GM23338 (cell line): ENCODE measurements around the gene ADAT3. TPM values are rescaled to one million over a fixed set of nuclear protein-coding genes. Genes with fewer than 3 reads are reported as not detected.
"Not testable (repeated sequence)": the region's sequence is repeated elsewhere in the genome, so short reads cannot be mapped to it uniquely, and the experiment has no call there.

Source experiments
- ATAC-seq: fragments of 200-7000 bp; cut with Tn5 transposase; 3 replicates; pipeline ENCODE4 v1.9.1; 2020
- DNase-seq: peaks from one replicate; pipeline ENCODE4 v3.0.0-alpha.2; 2015; ENCODE audit warnings: low spot score
- H2AFZ ChIP-seq: fragments of 200-600 bp; sonication (generic); 2 replicates; pipeline ENCODE4 v1.8.0; 2016; ENCODE audit warnings: antibody characterized with exemption, mild to moderate bottlenecking, moderate library complexity
- H3F3A ChIP-seq: fragments of 200-600 bp; sonication (generic); replicated peaks from 2 replicates; pipeline ENCODE4 v1.8.0; 2017; ENCODE audit warnings: antibody characterized with exemption, mixed run types, low read depth
- H3K27ac ChIP-seq: fragments of 200-600 bp; sonication (generic); 2 replicates; pipeline ENCODE4 v1.6.1; 2016; ENCODE audit warnings: low read depth
- H3K27me3 ChIP-seq: fragments of 200-600 bp; sonication (generic); 2 replicates; pipeline ENCODE4 v1.8.0; 2016; ENCODE audit warnings: mild to moderate bottlenecking, mixed run types, moderate library complexity; ENCODE audit not compliant: insufficient read depth
- H3K36me3 ChIP-seq: fragments of 200-600 bp; sonication (generic); 2 replicates; pipeline ENCODE4 v1.8.0; 2016; ENCODE audit warnings: mild to moderate bottlenecking; ENCODE audit not compliant: insufficient read depth
- H3K4me1 ChIP-seq: fragments of 200-600 bp; sonication (generic); 2 replicates; pipeline ENCODE4 v1.8.0; 2016; ENCODE audit warnings: mild to moderate bottlenecking, moderate library complexity; ENCODE audit not compliant: insufficient read depth
- H3K4me2 ChIP-seq: fragments of 200-600 bp; sonication (generic); 2 replicates; pipeline ENCODE4 v1.7.1; 2017; ENCODE audit warnings: mixed run types
- H3K4me3 ChIP-seq: fragments of 200-600 bp; sonication (generic); 2 replicates; pipeline ENCODE4 v1.6.1; 2016; ENCODE audit warnings: mixed run types
- H3K79me2 ChIP-seq: fragments of 200-600 bp; sonication (generic); replicated peaks from 2 replicates; pipeline ENCODE4 v1.8.0; 2017; ENCODE audit warnings: mild to moderate bottlenecking; ENCODE audit not compliant: insufficient read depth
- H3K9me2 ChIP-seq: fragments of 200-600 bp; sonication (generic); 2 replicates; pipeline ENCODE4 v1.8.0; 2017; ENCODE audit not compliant: insufficient read depth
- H4K20me1 ChIP-seq: fragments of 200-600 bp; sonication (generic); replicated peaks from 2 replicates; pipeline ENCODE4 v1.8.0; 2017; ENCODE audit warnings: mild to moderate bottlenecking; ENCODE audit not compliant: insufficient read depth
- H3K27ac Mint-ChIP-seq: 2 replicates; pipeline ENCODE4 v1.8.0; 2020; ENCODE audit warnings: inconsistent platforms, mild to moderate bottlenecking, moderate library complexity, mixed read lengths
- H3K27me3 Mint-ChIP-seq: 3 replicates; pipeline ENCODE4 v1.8.0; 2022; ENCODE audit warnings: low read depth, mild to moderate bottlenecking, moderate library complexity, mixed read lengths, inconsistent platforms; ENCODE audit not compliant: insufficient read depth, poor library complexity
- H3K36me3 Mint-ChIP-seq: 3 replicates; pipeline ENCODE4 v1.8.0; 2021; ENCODE audit warnings: low read depth, mild to moderate bottlenecking, inconsistent platforms, moderate library complexity, mixed read lengths
- H3K4me1 Mint-ChIP-seq: 3 replicates; pipeline ENCODE4 v1.8.0; 2020; ENCODE audit warnings: mild to moderate bottlenecking, inconsistent platforms, mixed read lengths
- H3K4me3 Mint-ChIP-seq: 3 replicates; pipeline ENCODE4 v1.8.0; 2021; ENCODE audit warnings: moderate library complexity, mild to moderate bottlenecking, inconsistent platforms, mixed read lengths
- H3K9me3 Mint-ChIP-seq: 3 replicates; pipeline ENCODE4 v1.8.0; 2020; ENCODE audit warnings: moderate library complexity, mild to moderate bottlenecking, inconsistent platforms, mixed read lengths
- CREB1 ChIP-seq: fragments of 250-450 bp; sonication (Bioruptor Pico); IDR thresholded peaks from 2 replicates; pipeline ENCODE4 v1.5.0; 2020; ENCODE audit warnings: low read depth, mild to moderate bottlenecking, moderate library complexity
- EZH2 ChIP-seq: fragments of 200-600 bp; sonication (generic); IDR thresholded peaks from one replicate; pipeline ENCODE4 v1.8.0; 2017; ENCODE audit warnings: antibody characterized with exemption, mild to moderate bottlenecking, low read depth; ENCODE audit not compliant: unreplicated experiment
- EZH2phosphoT487 ChIP-seq: fragments of 200-600 bp; sonication (generic); IDR thresholded peaks from one replicate; pipeline ENCODE4 v1.8.1; 2018; ENCODE audit warnings: antibody characterized with exemption; ENCODE audit not compliant: unreplicated experiment
- JUNB ChIP-seq: IDR thresholded peaks from one replicate; pipeline ENCODE4 v1.6.1; 2016; ENCODE audit warnings: antibody characterized with exemption; ENCODE audit not compliant: unreplicated experiment
- NANOG ChIP-seq: IDR thresholded peaks from 2 replicates; pipeline ENCODE4 v1.6.1; 2016; ENCODE audit warnings: antibody characterized with exemption, borderline replicate concordance
- POLR2AphosphoS5 ChIP-seq: IDR thresholded peaks from 2 replicates; pipeline ENCODE4 v1.6.1; 2016; ENCODE audit warnings: antibody characterized with exemption, low read depth
- STAT1 ChIP-seq: IDR thresholded peaks from one replicate; pipeline ENCODE4 v1.6.1; 2016; ENCODE audit warnings: antibody characterized with exemption; ENCODE audit not compliant: unreplicated experiment
- ZNF331 ChIP-seq: fragments of 250-450 bp; sonication (Bioruptor Pico); IDR thresholded peaks from 2 replicates; pipeline ENCODE4 v1.5.0; 2020; ENCODE audit warnings: low read depth, mild to moderate bottlenecking, moderate library complexity
- polyA plus RNA-seq: library from polyadenylated mRNA; unstranded; fragments of >200 nt; fragmentation: Nextera tagmentation; extraction: Ambion mirVana; gene quantifications from 2 replicates; pipeline ENCODE4 v1.2.1, GENCODE V29; 2016
- total RNA-seq: library from RNA; depleted of rRNA; stranded (reverse); fragments of >200 nt; shearing (Covaris generic); gene quantifications from 2 replicates; pipeline ENCODE4 v1.2.3, GENCODE V29; 2014
- TF ChIP-seq, protein P1 (sequence below): IDR thresholded peaks from 2 replicates; pipeline ENCODE4 v1.6.1; 2016; ENCODE audit warnings: antibody characterized with exemption
- TF ChIP-seq, protein P2 (sequence below), 2 experiments: fragments of 200-600 bp in 1 of 2; sonication (generic) in 1 of 2; conservative IDR thresholded peaks; 2 replicates each; pipeline versions ENCODE4 v1.5.1 to v1.6.1; 2016 to 2017; ENCODE audit warnings: antibody characterized with exemption in 2 of 2, low read depth in 2 of 2, mild to moderate bottlenecking in 2 of 2, moderate library complexity in 1 of 2
- TF ChIP-seq, protein P3 (sequence below): IDR thresholded peaks from one replicate; pipeline ENCODE4 v1.6.1; 2018; ENCODE audit warnings: antibody characterized with exemption; ENCODE audit not compliant: unreplicated experiment

ADAT3 gene
- total and polyA plus RNA-seq, 2 experiments from 2014 or later = 7.9 to 12.4 TPM

DNA sequence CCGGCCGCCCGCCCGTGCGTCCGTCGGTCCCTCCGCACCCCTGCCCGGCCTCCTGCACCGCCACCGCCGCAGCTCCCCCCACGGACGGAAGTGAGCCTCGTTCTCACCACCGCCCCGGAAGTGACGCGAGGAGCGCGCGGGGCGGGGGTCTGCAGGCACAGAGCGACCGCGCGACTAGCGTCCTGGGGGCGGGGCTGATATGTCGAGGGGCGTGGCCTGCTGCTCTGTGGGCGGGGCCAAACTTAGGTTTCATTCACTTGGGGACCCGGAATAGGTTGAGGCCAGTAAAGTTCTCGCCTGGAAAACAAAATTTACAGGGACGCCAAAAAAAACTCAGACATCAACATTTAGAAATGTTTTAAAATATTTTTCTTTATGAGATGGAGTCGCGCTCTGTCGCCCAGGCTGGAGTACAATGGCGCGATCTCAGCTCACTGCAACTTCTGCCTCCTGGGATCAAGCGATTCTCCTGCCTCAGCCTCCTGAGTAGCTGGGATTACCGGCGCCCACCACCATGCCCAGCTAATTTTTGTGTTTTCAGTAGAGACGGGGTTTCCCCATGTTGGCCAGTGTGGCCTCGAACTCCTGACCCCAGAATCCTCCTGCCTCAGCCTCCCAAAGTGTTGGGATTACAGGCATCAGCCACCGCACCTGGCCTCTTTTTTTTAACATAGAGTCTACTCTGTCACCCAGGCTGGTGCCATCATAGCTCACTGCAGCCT, 19.6 kb upstream of the ADAT3 start, which contains the start of gene ABHD17A:
Gene ABHD17A (minus strand): TSS at position 99 of the 722 bp plus-strand sequence. CDS start 3,930 bp downstream, outside the sequence.
- H3K36me3 ChIP-seq, H3K27ac ChIP-seq, H3K9me2 ChIP-seq, H3F3A ChIP-seq, H3K9me3 Mint-ChIP-seq, H3K36me3 Mint-ChIP-seq, H3K27me3 ChIP-seq, H2AFZ ChIP-seq: not testable (repeated sequence)
- H3K4me1 Mint-ChIP-seq = peaks cover 31% of the 10 kb centered on the region
- Histone ChIP-seq H4K20me1 (peaks cover 16% of the 10 kb centered on the region), H3K79me2 (peaks cover 27% of the 10 kb centered on the region), H3K4me3 (peak within 1 kb of the TSS; percentile 89), H3K4me1 (peaks cover 14% of the 10 kb centered on the region; the same call in 1 of the 2 replicates), H3K4me2 (peak within 1 kb of the TSS; percentile 98)
- peak within 1 kb of the TSS; percentile 40 for H3K27ac Mint-ChIP-seq
- peak within 1 kb of the TSS; percentile 91 for H3K4me3 Mint-ChIP-seq
- ATAC-seq (peak; percentile 74), DNase-seq (peak; percentile 95)
- peaks cover 11% of the 10 kb centered on the region for H3K27me3 Mint-ChIP-seq
- TF ChIP-seq POLR2AphosphoS5 (peak; percentile 87), CREB1 (CRISPR knock-in tag) (peak; percentile 94)
- TF ChIP-seq, protein P1, sequence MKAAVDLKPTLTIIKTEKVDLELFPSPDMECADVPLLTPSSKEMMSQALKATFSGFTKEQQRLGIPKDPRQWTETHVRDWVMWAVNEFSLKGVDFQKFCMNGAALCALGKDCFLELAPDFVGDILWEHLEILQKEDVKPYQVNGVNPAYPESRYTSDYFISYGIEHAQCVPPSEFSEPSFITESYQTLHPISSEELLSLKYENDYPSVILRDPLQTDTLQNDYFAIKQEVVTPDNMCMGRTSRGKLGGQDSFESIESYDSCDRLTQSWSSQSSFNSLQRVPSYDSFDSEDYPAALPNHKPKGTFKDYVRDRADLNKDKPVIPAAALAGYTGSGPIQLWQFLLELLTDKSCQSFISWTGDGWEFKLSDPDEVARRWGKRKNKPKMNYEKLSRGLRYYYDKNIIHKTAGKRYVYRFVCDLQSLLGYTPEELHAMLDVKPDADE = 0 out of 2 replicates have a peak, but pooled peaks have one; percentile 41

DNA sequence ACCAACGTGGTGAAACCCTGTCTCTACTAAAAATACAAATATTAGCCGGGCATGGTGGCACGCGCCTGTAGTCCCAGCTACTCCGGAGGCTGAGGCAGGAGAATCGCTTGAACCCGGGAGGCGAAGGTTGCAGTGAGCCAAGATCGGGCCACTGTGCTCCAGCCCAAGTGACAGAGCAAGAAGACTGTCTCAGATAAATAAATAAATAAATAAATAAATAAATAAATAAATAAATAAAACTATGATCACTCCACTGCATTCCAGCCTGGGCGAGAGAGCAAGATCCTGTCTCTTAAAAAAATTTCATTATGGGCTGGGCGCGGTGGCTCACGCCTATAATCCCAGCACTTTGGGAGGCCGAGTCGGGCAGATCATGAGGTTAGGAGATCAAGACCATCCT, 18.8 kb upstream of the ADAT3 start:
- not testable (repeated sequence) for DNase-seq, H3K4me3 Mint-ChIP-seq

DNA sequence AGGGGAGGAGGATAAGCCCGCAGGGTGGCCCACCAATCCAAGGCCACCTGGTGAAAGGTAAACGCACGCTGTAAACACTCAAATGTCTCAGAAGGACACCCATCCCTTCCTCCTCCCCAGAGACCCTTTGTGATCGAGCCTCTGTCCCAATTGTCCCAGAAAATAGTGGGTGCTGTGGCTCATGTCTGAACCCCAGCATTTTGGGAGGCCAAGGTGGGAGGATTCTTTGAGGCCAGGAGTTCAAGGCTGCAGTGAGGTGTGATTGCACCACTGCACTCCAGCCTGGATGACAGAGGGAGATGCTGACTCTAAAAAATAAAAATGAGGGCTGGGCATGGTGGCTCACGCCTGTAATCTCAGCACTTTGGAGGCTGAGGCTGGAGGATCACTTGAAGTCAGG, 16.8 kb upstream of the ADAT3 start:
- peaks cover 11% of the 10 kb centered on the region for H4K20me1 ChIP-seq
- peaks cover 5% of the 10 kb centered on the region for H3F3A ChIP-seq
- no peak for TF ChIP-seq CREB1 (CRISPR knock-in tag)
- TF ChIP-seq ZNF331 (CRISPR knock-in tag) = no peak
- TF ChIP-seq, protein P2, sequence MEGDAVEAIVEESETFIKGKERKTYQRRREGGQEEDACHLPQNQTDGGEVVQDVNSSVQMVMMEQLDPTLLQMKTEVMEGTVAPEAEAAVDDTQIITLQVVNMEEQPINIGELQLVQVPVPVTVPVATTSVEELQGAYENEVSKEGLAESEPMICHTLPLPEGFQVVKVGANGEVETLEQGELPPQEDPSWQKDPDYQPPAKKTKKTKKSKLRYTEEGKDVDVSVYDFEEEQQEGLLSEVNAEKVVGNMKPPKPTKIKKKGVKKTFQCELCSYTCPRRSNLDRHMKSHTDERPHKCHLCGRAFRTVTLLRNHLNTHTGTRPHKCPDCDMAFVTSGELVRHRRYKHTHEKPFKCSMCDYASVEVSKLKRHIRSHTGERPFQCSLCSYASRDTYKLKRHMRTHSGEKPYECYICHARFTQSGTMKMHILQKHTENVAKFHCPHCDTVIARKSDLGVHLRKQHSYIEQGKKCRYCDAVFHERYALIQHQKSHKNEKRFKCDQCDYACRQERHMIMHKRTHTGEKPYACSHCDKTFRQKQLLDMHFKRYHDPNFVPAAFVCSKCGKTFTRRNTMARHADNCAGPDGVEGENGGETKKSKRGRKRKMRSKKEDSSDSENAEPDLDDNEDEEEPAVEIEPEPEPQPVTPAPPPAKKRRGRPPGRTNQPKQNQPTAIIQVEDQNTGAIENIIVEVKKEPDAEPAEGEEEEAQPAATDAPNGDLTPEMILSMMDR (conservative IDR thresholded peaks at IDR 0.05; ENCODE audit: low read depth in 2 of 2) = no peak
- TF ChIP-seq JUNB = no peak
- TF ChIP-seq NANOG = no peak
- no peak for TF ChIP-seq EZH2phosphoT487
- TF ChIP-seq STAT1 = no peak
- TF ChIP-seq, protein P3, sequence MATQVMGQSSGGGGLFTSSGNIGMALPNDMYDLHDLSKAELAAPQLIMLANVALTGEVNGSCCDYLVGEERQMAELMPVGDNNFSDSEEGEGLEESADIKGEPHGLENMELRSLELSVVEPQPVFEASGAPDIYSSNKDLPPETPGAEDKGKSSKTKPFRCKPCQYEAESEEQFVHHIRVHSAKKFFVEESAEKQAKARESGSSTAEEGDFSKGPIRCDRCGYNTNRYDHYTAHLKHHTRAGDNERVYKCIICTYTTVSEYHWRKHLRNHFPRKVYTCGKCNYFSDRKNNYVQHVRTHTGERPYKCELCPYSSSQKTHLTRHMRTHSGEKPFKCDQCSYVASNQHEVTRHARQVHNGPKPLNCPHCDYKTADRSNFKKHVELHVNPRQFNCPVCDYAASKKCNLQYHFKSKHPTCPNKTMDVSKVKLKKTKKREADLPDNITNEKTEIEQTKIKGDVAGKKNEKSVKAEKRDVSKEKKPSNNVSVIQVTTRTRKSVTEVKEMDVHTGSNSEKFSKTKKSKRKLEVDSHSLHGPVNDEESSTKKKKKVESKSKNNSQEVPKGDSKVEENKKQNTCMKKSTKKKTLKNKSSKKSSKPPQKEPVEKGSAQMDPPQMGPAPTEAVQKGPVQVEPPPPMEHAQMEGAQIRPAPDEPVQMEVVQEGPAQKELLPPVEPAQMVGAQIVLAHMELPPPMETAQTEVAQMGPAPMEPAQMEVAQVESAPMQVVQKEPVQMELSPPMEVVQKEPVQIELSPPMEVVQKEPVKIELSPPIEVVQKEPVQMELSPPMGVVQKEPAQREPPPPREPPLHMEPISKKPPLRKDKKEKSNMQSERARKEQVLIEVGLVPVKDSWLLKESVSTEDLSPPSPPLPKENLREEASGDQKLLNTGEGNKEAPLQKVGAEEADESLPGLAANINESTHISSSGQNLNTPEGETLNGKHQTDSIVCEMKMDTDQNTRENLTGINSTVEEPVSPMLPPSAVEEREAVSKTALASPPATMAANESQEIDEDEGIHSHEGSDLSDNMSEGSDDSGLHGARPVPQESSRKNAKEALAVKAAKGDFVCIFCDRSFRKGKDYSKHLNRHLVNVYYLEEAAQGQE = no peak
- TF ChIP-seq EZH2 = no peak
- H3K27ac Mint-ChIP-seq = no peak overlapping the region
- no peak overlapping the region for H3K27ac ChIP-seq
- no peaks in the 10 kb centered on the region for H3K36me3 ChIP-seq
- H3K4me3 ChIP-seq = no peak overlapping the region
- H3K9me2 ChIP-seq = no peaks in the 10 kb centered on the region
- no peak for DNase-seq
- H3K79me2 ChIP-seq = peaks cover 15% of the 10 kb centered on the region
- H3K36me3 Mint-ChIP-seq = no peaks in the 10 kb centered on the region; the same call in 2 of the 3 replicates
- no peaks in the 10 kb centered on the region; the same call in 2 of the 3 replicates for H3K9me3 Mint-ChIP-seq
- H3K4me2 ChIP-seq = no peak overlapping the region
- no peak for ATAC-seq
- peaks cover 17% of the 10 kb centered on the region for H3K4me1 Mint-ChIP-seq
- H3K27me3 ChIP-seq = no peaks in the 10 kb centered on the region
- no peak overlapping the region; the same call in 1 of the 2 replicates for H2AFZ ChIP-seq
- H3K4me3 Mint-ChIP-seq = no peak overlapping the region
- H3K27me3 Mint-ChIP-seq = peaks cover 10% of the 10 kb centered on the region
- H3K4me1 ChIP-seq = peaks cover 7% of the 10 kb centered on the region; the same call in 1 of the 2 replicates

More for the DNA sequence above, 18.8 kb upstream of the ADAT3 start:
- not testable (repeated sequence) for H3F3A ChIP-seq, H3K27ac ChIP-seq, H3K36me3 ChIP-seq, H3K4me3 ChIP-seq, H3K9me3 Mint-ChIP-seq, H2AFZ ChIP-seq, H3K27me3 ChIP-seq, ATAC-seq, H3K36me3 Mint-ChIP-seq, H3K27ac Mint-ChIP-seq, H3K9me2 ChIP-seq, H3K4me2 ChIP-seq
- H3K27me3 Mint-ChIP-seq = peaks cover 11% of the 10 kb centered on the region
- H3K79me2 ChIP-seq = peaks cover 27% of the 10 kb centered on the region
- peaks cover 31% of the 10 kb centered on the region for H3K4me1 Mint-ChIP-seq
- peaks cover 16% of the 10 kb centered on the region for H4K20me1 ChIP-seq
- H3K4me1 ChIP-seq = peaks cover 14% of the 10 kb centered on the region; the same call in 1 of the 2 replicates
